Hepatocyte (in vitro differentiated cells): ENCODE results near the gene RNFT2. TPM values are rescaled to one million over a fixed set of nuclear protein-coding genes. Genes with fewer than 3 reads are reported as not detected.

Source experiments
- DNase-seq: peaks from one replicate; pipeline ENCODE4 v3.0.0-alpha.2; 2016; ENCODE audit warnings: low spot score
- H2AFZ ChIP-seq: fragments of 200-600 bp; sonication (generic); 2 replicates; pipeline ENCODE4 v1.6.0; 2016; ENCODE audit warnings: antibody characterized with exemption, mild to moderate bottlenecking
- H3K27ac ChIP-seq: fragments of 200-600 bp; sonication (generic); 2 replicates; pipeline ENCODE4 v1.5.1; 2016; ENCODE audit warnings: mild to moderate bottlenecking
- H3K27me3 ChIP-seq: fragments of 200-600 bp; sonication (generic); 2 replicates; pipeline ENCODE4 v1.6.1; 2016
- H3K36me3 ChIP-seq: fragments of 200-600 bp; sonication (generic); replicated peaks from 2 replicates; pipeline ENCODE4 v1.5.1; 2016; ENCODE audit warnings: low read depth; ENCODE audit not compliant: insufficient read depth
- H3K4me1 ChIP-seq: fragments of 200-600 bp; sonication (generic); 2 replicates; pipeline ENCODE4 v1.5.1; 2016; ENCODE audit warnings: mild to moderate bottlenecking, moderate library complexity; ENCODE audit not compliant: insufficient read depth
- H3K4me2 ChIP-seq: fragments of 200-600 bp; sonication (generic); 2 replicates; pipeline ENCODE4 v1.6.0; 2016
- H3K4me3 ChIP-seq: fragments of 200-600 bp; sonication (generic); 2 replicates; pipeline ENCODE4 v1.5.1; 2016; ENCODE audit warnings: mild to moderate bottlenecking
- H3K79me2 ChIP-seq: fragments of 200-600 bp; sonication (generic); 2 replicates; pipeline ENCODE4 v1.6.0; 2017; ENCODE audit warnings: mild to moderate bottlenecking
- H3K9me2 ChIP-seq: fragments of 200-600 bp; sonication (generic); replicated peaks from 2 replicates; pipeline ENCODE4 v1.6.0; 2017; ENCODE audit warnings: mild to moderate bottlenecking; ENCODE audit not compliant: insufficient read depth
- H3K9me3 ChIP-seq: fragments of 200-600 bp; sonication (generic); 2 replicates; pipeline ENCODE4 v1.5.1; 2016; ENCODE audit warnings: low read depth, mild to moderate bottlenecking
- H4K20me1 ChIP-seq: fragments of 200-600 bp; sonication (generic); 2 replicates; pipeline ENCODE4 v1.6.0; 2016; ENCODE audit warnings: mild to moderate bottlenecking; ENCODE audit not compliant: insufficient read depth, poor library complexity, severe bottlenecking
- EZH2 ChIP-seq: fragments of 200-600 bp; sonication (generic); IDR thresholded peaks from 2 replicates; pipeline ENCODE4 v1.6.1; 2016; ENCODE audit warnings: antibody characterized with exemption, mild to moderate bottlenecking, borderline replicate concordance
- EZH2phosphoT487 ChIP-seq: fragments of 200-600 bp; sonication (generic); IDR thresholded peaks from one replicate; pipeline ENCODE4 v1.6.1; 2018; ENCODE audit warnings: antibody characterized with exemption, mild to moderate bottlenecking, low read depth, moderate library complexity; ENCODE audit not compliant: unreplicated experiment, severe bottlenecking
- WGBS: methylation state at CpG from one replicate; pipeline ENCODE4 v1.1.6; 2016; ENCODE audit warnings: low lambda C conversion rate; ENCODE audit errors: missing lambda C conversion rate; 5-methylcytosine and 5-hydroxymethylcytosine counted together
- polyA plus RNA-seq: library from polyadenylated mRNA; unstranded; fragments of >200 nt; fragmentation: Nextera tagmentation; extraction: Ambion mirVana; gene quantifications from 2 replicates; pipeline ENCODE4 v1.2.1, GENCODE V29; 2016
- total RNA-seq: library from RNA; depleted of rRNA; stranded (reverse); fragments of >200 nt; gene quantifications from 2 replicates; pipeline ENCODE4 v1.2.3, GENCODE V29; 2014
- TF ChIP-seq, protein P1 (sequence below): fragments of 200-600 bp; sonication (generic); IDR thresholded peaks from 2 replicates; pipeline ENCODE4 v1.5.1; 2016; ENCODE audit warnings: antibody characterized with exemption, mild to moderate bottlenecking; ENCODE audit not compliant: poor library complexity

Gene RNFT2
- total and polyA plus RNA-seq, 2 experiments from 2014 or later = 1.5 to 2.9 TPM

DNA sequence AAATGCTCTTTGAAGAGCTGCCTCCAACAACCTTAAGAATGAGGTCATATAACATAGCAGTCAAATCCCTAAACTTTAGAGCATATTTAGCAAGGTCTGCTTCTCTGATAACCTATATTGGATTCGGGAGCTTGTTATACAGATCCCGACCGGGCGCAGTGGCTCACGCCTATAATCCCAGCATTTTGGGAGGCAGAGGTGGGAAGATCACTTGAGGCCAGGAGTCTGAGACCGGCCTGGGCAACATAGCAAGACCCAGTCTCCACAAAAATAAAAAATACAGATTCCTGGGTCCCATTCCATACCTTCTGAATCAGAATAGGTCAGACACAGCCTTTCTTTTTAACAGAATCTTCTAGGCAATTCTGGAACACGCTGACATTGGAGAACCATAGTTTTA is 46.9 kb upstream of the RNFT2 start:
- H3K36me3 ChIP-seq = no peaks in the 10 kb centered on the region
- peaks cover 13% of the 10 kb centered on the region for H3K4me1 ChIP-seq
- no peaks in the 10 kb centered on the region for H3K9me3 ChIP-seq
- TF ChIP-seq EZH2 = no peak
- TF ChIP-seq EZH2phosphoT487 = no peak
- TF ChIP-seq, protein P1, sequence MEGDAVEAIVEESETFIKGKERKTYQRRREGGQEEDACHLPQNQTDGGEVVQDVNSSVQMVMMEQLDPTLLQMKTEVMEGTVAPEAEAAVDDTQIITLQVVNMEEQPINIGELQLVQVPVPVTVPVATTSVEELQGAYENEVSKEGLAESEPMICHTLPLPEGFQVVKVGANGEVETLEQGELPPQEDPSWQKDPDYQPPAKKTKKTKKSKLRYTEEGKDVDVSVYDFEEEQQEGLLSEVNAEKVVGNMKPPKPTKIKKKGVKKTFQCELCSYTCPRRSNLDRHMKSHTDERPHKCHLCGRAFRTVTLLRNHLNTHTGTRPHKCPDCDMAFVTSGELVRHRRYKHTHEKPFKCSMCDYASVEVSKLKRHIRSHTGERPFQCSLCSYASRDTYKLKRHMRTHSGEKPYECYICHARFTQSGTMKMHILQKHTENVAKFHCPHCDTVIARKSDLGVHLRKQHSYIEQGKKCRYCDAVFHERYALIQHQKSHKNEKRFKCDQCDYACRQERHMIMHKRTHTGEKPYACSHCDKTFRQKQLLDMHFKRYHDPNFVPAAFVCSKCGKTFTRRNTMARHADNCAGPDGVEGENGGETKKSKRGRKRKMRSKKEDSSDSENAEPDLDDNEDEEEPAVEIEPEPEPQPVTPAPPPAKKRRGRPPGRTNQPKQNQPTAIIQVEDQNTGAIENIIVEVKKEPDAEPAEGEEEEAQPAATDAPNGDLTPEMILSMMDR = no peak
- 93% methylated on average over 7 of the region's 7 CpGs for WGBS
- H2AFZ ChIP-seq = no peak overlapping the region
- H3K27me3 ChIP-seq = peaks cover 12% of the 10 kb centered on the region
- H3K4me3 ChIP-seq = no peak overlapping the region
- no peaks in the 10 kb centered on the region for H3K9me2 ChIP-seq
- H3K4me2 ChIP-seq = no peak overlapping the region
- no peaks in the 10 kb centered on the region for H3K79me2 ChIP-seq
- H4K20me1 ChIP-seq = no peaks in the 10 kb centered on the region
- no peak for DNase-seq
- no peak overlapping the region for H3K27ac ChIP-seq

DNA sequence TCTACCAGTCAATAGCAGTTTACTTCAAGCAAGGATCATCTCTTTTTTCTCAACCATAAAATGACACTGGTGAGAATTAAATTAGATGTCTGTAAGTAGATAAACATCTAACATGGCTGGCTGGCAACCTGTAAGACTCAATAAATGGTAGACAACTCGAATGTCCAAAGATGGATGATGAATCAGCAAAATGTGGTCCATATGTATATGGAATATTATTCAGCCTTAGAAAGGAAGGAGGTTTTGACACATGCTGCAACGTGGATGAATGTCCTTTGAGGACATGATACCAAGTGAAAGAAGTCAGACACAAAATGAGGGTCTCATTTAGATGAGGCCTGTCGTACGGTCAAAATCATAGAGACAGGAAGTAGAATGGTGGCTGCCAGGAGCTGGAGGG is 46.5 kb upstream of the RNFT2 start:
- peaks cover 12% of the 10 kb centered on the region for H3K27me3 ChIP-seq
- H3K9me3 ChIP-seq = no peaks in the 10 kb centered on the region
- H3K4me3 ChIP-seq = no peak overlapping the region
- no peaks in the 10 kb centered on the region for H3K36me3 ChIP-seq
- TF ChIP-seq EZH2 = no peak
- TF ChIP-seq EZH2phosphoT487 = no peak
- TF ChIP-seq, protein P1 = no peak
- no peak overlapping the region for H3K27ac ChIP-seq
- H2AFZ ChIP-seq = no peak overlapping the region
- H3K4me1 ChIP-seq = peaks cover 13% of the 10 kb centered on the region
- no peaks in the 10 kb centered on the region for H3K9me2 ChIP-seq
- 80% methylated on average over 4 of the region's 4 CpGs for WGBS
- DNase-seq = no peak
- no peaks in the 10 kb centered on the region for H3K79me2 ChIP-seq
- H3K4me2 ChIP-seq = no peak overlapping the region
- H4K20me1 ChIP-seq = no peaks in the 10 kb centered on the region

DNA sequence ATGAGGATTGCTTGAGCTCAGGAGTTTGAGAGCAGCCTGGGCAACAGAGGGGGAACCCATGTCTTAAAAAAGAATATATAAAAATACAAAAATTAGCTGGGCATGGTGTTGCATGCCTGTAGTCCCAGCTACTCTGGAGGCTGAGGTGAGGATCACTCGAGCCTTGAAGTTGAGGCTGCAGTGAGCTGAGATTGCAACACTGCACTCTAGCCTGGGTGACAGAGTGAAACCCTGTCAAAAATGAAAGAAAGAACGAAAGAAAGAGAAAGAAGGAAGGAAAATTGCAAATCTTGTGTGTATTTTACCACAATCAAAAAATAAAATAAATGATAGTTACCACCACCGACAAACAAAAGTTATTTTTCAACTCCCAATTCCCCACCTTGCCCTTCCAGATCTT is 45.5 kb upstream of the RNFT2 start:
- TF ChIP-seq EZH2phosphoT487 (no peak), EZH2 (no peak)
- TF ChIP-seq, protein P1 = no peak
- Histone ChIP-seq H3K9me3 (no peaks in the 10 kb centered on the region), H3K4me3 (no peak overlapping the region), H3K4me1 (peaks cover 13% of the 10 kb centered on the region), H4K20me1 (no peaks in the 10 kb centered on the region), H3K36me3 (no peaks in the 10 kb centered on the region), H3K79me2 (no peaks in the 10 kb centered on the region), H3K27ac (no peak overlapping the region), H2AFZ (no peak overlapping the region), H3K9me2 (no peaks in the 10 kb centered on the region), H3K4me2 (no peak overlapping the region), H3K27me3 (peaks cover 12% of the 10 kb centered on the region)
- no peak for DNase-seq
- 94% methylated on average over 3 of the region's 3 CpGs for WGBS
